GM12891 (cell line): ENCODE data around the gene ALCAM.

Source experiments
- PAX5 ChIP-seq: IDR thresholded peaks from 2 replicates; pipeline ENCODE4 v1.6.1; 2011; ENCODE audit warnings: low read length, moderate library complexity, mild to moderate bottlenecking; ENCODE audit not compliant: insufficient read depth, severe bottlenecking
- POLR2A ChIP-seq: IDR thresholded peaks from 2 replicates; pipeline ENCODE4 v1.6.1; 2011; ENCODE audit warnings: low read depth, low read length, control low read depth
- POLR2AphosphoS5 ChIP-seq: IDR thresholded peaks from 2 replicates; pipeline ENCODE4 v1.6.1; 2011; ENCODE audit warnings: low read depth, low read length, control low read depth
- POU2F2 ChIP-seq: IDR thresholded peaks from 2 replicates; pipeline ENCODE4 v1.6.1; 2011; ENCODE audit warnings: low read depth, mild to moderate bottlenecking, control low read depth, low read length, moderate library complexity
- SPI1 ChIP-seq: IDR thresholded peaks from 2 replicates; pipeline ENCODE4 v1.6.1; 2011; ENCODE audit warnings: low read depth, low read length, control low read depth
- TAF1 ChIP-seq: IDR thresholded peaks from 2 replicates; pipeline ENCODE4 v1.6.1; 2011; ENCODE audit warnings: low read depth, low read length, control low read depth

DNA sequence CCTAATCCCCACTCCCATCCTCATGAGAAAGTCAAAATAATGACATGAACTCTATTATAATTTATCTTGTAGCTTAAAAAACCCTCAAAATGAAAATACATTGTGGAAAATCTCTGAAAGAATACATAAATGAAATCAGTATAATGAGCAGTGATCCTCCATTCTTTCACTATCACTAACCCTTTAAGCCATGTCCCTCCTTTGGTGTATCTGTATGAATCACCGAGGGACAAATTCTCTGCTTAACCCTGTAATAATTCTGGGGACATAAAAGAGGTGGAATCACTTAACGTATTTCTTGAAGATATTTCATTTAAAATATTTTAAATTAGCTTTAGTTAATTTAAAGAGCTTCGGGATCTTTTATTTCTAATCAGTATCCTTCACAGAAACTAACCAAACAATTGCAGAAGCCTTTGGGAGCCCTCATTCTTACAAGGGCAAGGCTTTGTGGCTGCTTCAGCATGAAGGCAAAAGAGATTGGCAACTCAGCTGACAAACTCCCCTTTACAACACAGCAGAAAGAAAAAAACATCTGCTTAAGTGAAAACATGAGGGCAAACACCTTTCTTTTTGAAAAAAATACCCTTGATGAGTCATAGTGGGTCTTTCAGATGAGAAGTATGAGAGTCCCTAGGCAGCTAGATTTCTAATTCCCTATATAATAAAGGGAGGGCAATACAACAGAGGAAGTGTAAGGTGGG is 44.0 kb upstream of the ALCAM start:
- TF ChIP-seq POLR2AphosphoS5 (no peak), POLR2A (no peak), TAF1 (no peak), SPI1 (0 out of 2 replicates have a peak, but pooled peaks have one; percentile 29), POU2F2 (no peak), PAX5 (no peak)
